ENCODE results near the gene LAD1.

LAD1 gene

DNA sequence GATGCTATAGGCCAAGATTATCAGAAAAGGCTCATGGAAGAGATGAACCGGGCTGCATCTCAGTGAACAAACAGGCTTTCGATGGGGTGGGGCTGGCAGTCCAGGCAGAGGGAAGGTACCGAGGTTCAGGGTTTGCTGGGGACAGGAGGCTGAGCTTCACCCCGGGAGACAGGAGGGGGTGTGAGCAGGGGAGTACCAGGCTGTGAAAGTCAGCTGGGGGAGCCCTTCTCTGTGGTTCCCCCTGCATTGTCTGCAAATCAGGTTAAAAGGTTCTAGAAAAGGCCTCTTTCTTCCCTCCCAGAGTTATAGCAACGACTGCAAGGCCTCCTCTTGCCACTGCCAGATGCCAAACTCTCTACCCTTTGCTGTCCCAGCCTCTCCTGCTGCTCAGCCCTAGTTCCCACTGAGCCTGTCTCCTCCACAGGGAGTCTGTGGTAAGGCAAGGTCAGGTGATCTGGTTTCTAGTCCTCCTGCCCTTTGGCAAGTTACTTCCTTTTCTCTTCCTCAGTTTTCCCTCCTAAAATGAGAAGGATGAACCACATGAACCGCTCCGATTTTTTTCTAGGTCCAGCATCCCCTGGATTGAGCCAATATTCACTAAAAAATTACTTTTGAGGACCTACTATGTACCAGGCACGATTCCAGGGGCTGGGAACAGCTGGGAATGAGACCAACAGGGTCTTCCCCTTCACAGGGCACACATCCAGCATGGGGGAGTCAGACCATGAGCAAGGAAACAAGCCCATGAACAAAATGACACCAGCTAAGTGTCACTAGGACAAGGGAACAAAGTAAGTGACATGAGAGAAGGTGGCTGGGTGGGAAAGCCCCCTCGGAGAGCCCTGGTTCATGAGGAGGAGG lies 7.2 kb downstream of the LAD1 start:
- DNase-seq (ENCODE audit: extremely low read depth, low read depth): no peak

DNA sequence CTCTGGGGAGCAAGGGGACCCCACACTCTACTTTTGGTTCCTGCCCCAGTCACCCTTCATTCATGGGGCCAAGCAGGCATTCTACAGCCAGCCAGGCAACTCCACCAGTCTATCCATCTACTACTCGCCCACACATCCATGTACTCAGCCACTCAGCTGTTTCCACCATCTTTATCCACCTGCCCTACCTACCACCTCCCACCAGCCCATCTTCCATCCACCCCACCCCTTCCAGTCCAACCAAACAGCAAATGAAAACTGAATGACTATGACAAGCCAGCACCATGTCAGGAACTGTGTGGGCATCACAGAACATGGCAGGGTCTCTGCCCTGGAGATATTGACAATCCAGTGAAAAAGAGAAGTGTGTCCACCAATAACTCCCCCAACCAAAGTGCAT lies 7.9 kb downstream of the LAD1 start:
- TF ChIP-seq, protein P1, sequence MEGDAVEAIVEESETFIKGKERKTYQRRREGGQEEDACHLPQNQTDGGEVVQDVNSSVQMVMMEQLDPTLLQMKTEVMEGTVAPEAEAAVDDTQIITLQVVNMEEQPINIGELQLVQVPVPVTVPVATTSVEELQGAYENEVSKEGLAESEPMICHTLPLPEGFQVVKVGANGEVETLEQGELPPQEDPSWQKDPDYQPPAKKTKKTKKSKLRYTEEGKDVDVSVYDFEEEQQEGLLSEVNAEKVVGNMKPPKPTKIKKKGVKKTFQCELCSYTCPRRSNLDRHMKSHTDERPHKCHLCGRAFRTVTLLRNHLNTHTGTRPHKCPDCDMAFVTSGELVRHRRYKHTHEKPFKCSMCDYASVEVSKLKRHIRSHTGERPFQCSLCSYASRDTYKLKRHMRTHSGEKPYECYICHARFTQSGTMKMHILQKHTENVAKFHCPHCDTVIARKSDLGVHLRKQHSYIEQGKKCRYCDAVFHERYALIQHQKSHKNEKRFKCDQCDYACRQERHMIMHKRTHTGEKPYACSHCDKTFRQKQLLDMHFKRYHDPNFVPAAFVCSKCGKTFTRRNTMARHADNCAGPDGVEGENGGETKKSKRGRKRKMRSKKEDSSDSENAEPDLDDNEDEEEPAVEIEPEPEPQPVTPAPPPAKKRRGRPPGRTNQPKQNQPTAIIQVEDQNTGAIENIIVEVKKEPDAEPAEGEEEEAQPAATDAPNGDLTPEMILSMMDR (IDR thresholded peaks at IDR 0.05; ENCODE audit: low read depth, low read length): no peak
- no peak for DNase-seq (ENCODE audit: extremely low read depth, low read depth)

More for the DNA sequence above, 7.2 kb downstream of the LAD1 start:
- TF ChIP-seq, protein P1 (IDR thresholded peaks at IDR 0.05; ENCODE audit: low read depth, low read length): no peak

DNA sequence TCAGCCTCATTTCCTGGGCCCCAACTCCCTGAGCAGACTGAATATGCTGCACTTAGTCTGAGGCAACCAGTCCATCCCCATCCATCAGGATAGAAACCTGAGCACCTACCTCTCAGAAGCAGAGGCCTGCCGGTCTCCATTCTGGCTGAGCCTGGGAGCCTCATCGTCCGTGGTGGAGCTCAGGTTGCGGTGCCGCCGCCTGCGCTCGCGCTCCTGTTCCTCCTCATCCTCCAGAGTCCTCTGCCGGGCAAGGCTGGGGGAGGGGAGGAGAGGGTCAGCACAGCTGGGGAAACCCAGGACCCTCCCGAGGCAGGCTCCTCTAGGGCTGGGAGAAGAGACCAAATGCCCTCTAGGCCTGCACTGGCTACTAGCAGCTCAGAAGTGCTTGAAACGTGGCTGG lies 10.1 kb downstream of the LAD1 start:
- TF ChIP-seq, protein P1 (IDR thresholded peaks at IDR 0.05; ENCODE audit: low read depth, low read length): no peak
- DNase-seq (ENCODE audit: extremely low read depth, low read depth): no peak

DNA sequence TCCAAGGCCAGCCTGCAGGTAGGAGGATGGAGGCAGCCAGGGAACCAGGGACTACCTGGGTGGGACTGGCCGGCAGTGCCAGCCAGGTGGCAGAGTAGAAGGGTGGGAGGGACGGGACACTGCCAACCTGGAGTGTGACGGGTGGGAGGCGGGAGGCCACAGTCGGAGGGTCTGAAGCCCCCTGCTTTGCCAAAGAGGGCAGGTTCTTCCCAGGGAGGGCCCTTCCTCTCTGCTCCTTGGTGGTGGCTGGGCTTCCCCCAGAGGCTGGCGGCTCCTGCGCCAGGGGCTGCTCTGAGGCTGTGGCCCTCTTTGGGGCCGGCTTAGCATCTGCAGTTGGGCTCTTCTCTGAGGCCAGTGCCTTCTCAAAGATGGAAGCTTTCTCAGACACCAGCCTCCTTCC lies 12.9 kb downstream of the LAD1 start:
- TF ChIP-seq, protein P1 (IDR thresholded peaks at IDR 0.05; ENCODE audit: low read depth, low read length): no peak
- no peak for DNase-seq (ENCODE audit: extremely low read depth, low read depth)

DNA sequence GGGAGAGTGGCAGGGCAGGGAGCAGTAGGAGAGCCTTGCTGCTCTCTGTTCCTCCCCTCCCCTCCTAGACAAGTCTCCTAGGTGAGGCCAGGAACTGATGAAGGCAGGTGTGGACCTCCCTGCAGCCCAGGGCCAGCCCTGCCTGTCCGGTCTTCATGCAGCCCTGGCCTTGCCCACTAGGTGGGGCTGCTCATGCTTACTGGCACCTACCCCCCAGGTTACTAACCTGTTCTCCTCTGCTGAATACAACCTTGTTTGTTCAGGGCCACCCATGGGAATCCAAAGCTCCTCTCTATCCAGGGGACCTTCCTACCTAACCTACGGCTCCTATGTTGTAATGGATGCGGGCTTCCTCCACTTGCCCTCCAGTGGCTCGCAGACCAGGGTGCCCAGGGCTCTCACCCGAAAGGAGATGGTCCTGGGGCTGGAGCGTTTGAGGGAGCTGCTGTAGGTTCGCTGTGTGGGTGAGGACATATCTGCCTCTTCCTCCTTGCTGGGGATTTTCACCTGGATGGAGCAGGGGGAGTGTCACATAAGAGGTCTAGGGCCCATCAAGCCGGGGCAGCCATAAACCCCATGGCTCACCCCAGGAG lies 13.7 kb downstream of the LAD1 start:
- DNase-seq (ENCODE audit: extremely low read depth, low read depth): no peak
- TF ChIP-seq, protein P1 (IDR thresholded peaks at IDR 0.05; ENCODE audit: low read depth, low read length): peak; percentile 73

DNA sequence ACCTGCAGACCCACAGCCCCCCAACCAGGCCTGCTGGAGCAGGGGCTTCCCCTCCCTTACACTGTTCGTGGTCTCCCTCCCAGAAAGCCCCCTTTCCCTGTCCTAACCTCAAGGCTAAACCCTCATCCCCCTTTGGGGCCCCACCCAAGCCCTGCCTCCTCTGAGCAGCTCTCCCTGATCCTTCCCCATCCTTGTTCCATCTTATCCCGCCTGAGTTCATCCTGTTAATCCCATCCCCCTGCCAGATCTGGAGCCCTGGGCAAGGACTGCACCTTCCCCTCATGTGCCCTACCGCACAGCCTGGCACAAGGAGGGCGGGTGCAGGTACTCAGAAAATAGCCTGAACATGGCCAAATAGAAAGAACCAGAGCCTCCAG lies 14.7 kb downstream of the LAD1 start:
- DNase-seq (ENCODE audit: extremely low read depth, low read depth): no peak
- TF ChIP-seq, protein P1 (IDR thresholded peaks at IDR 0.05; ENCODE audit: low read depth, low read length): no peak

DNA sequence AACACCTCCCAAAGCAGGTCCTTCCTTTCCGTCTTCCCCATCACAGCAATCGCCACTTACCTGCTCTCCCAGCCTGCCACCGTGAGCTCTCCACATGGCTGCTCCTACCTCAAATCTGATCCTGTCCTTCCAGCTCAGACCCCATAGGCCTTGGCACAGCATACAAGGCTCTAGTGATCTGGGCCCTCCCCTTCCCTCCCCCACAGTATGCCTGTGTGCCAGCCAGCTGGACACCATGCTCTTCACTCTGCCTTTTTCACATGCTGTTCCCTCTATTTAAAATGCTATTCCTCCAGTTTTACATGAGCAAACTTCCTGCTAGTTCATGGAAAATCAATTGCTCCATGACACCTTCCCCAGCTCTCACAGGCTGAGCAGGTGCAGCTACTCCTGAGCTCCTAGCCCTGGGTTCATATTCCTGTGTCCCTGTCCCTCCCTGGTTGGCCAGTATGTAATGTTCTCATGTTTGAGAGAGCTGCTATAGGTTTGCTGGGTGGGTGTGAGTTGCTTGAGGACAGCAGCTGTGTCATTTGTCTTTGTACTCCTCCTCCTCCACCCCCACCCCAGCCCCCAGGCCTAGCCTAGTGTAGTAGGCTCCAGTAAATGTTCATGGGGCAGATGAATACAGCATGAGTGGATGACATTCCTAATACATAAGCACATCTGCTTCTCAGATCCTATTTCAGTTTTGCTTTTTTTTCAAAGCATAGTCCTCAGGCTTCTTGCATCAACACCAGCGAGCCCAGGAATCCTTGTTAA lies 15.3 kb downstream of the LAD1 start:
- peak; percentile 57 for DNase-seq (ENCODE audit: extremely low read depth, low read depth)
- TF ChIP-seq, protein P1 (IDR thresholded peaks at IDR 0.05; ENCODE audit: low read depth, low read length): no peak
